B cell (primary cell): Measurements from ENCODE around the gene NET1.
"Not testable (repeated sequence)": the region's sequence is repeated elsewhere in the genome, so short reads cannot be mapped to it uniquely, and the experiment has no call there.

ENCODE experiments used
- EZH2 ChIP-seq: IDR thresholded peaks from 2 replicates; pipeline ENCODE4 v1.6.1; 2012; ENCODE audit warnings: borderline replicate concordance, low read depth, mild to moderate bottlenecking, moderate library complexity, low read length; ENCODE audit not compliant: insufficient read depth, poor library complexity, severe bottlenecking
- TF ChIP-seq, protein P1 (sequence below): fragments of 200-600 bp; IDR thresholded peaks from one replicate; pipeline ENCODE4 v1.8.0; 2022; ENCODE audit warnings: antibody characterized with exemption, mild to moderate bottlenecking

DNA sequence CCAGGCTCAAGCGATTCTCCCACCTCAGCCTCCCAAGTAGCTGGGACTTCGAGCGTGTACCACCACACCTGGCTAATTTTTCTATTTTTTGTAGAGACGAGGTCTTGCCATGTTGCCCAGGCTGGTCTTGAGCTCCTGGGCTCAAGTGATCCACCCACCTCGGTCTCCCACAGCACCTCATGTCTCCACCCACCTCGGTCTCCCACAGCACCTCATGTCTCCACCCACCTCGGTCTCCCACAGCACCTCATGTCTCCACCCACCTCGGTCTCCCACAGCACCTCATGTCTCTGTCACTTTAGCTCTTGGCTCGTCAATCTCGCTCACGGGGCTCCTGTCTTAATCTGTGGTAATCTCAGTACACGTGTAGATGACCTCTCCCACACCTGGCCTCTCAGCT, 32.0 kb upstream of the NET1 start:
- TF ChIP-seq, protein P1, sequence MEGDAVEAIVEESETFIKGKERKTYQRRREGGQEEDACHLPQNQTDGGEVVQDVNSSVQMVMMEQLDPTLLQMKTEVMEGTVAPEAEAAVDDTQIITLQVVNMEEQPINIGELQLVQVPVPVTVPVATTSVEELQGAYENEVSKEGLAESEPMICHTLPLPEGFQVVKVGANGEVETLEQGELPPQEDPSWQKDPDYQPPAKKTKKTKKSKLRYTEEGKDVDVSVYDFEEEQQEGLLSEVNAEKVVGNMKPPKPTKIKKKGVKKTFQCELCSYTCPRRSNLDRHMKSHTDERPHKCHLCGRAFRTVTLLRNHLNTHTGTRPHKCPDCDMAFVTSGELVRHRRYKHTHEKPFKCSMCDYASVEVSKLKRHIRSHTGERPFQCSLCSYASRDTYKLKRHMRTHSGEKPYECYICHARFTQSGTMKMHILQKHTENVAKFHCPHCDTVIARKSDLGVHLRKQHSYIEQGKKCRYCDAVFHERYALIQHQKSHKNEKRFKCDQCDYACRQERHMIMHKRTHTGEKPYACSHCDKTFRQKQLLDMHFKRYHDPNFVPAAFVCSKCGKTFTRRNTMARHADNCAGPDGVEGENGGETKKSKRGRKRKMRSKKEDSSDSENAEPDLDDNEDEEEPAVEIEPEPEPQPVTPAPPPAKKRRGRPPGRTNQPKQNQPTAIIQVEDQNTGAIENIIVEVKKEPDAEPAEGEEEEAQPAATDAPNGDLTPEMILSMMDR, result not testable (repeated sequence)
- not testable (repeated sequence) for TF ChIP-seq EZH2
